WTC11 (cell line): ENCODE measurements around the gene SLC6A1. TPM values are rescaled to one million over a fixed set of nuclear protein-coding genes. Genes with fewer than 3 reads are reported as not detected.

Experiments
- ATAC-seq: fragments of 200-7000 bp; cut with Tn5 transposase; 2 replicates; pipeline ENCODE4 v1.10.0; 2021; ENCODE audit warnings: mild to moderate bottlenecking, moderate library complexity
- CTCF ChIA-PET: fragments of 300-600 bp; sonication (Branson Sonifier 250); formaldehyde crosslinking; loops from one replicate; lab custom pipeline; 2021; ENCODE audit warnings: antibody characterized with exemption; lab: Charles Lee
- POLR2A ChIA-PET: fragments of 350-600 bp; sonication (Branson Sonifier 250); formaldehyde crosslinking; loops from one replicate; lab custom pipeline; 2021; ENCODE audit warnings: antibody characterized with exemption; lab: Charles Lee
- DNase-seq: peaks from one replicate; pipeline ENCODE4 v3.0.0; 2021; ENCODE audit warnings: low spot score
- H3K27ac Mint-ChIP-seq: 2 replicates; pipeline ENCODE4 v1.8.0; 2021; ENCODE audit warnings: mixed read lengths
- H3K27me3 Mint-ChIP-seq: 2 replicates; pipeline ENCODE4 v1.8.0; 2021; ENCODE audit warnings: low read depth, mild to moderate bottlenecking, moderate library complexity, mixed read lengths
- H3K36me3 Mint-ChIP-seq: 2 replicates; pipeline ENCODE4 v1.8.0; 2021; ENCODE audit warnings: mixed read lengths
- H3K4me1 Mint-ChIP-seq: 2 replicates; pipeline ENCODE4 v1.8.0; 2022; ENCODE audit warnings: mixed read lengths
- H3K4me3 Mint-ChIP-seq: 2 replicates; pipeline ENCODE4 v1.8.0; 2021; ENCODE audit warnings: mild to moderate bottlenecking, moderate library complexity, mixed read lengths
- H3K9me3 Mint-ChIP-seq: 2 replicates; pipeline ENCODE4 v1.8.0; 2021; ENCODE audit warnings: mixed read lengths
- ATF2 ChIP-seq: sonication (generic); formaldehyde crosslinking; IDR thresholded peaks from 2 replicates; pipeline ENCODE4 v1.8.1; 2022; ENCODE audit warnings: low read depth, missing genetic modification reagents, borderline replicate concordance
- E2F4 ChIP-seq: sonication (generic); formaldehyde crosslinking; IDR thresholded peaks from 2 replicates; pipeline ENCODE4 v1.8.1; 2022; ENCODE audit warnings: low read depth, mild to moderate bottlenecking, moderate library complexity, missing genetic modification reagents, borderline replicate concordance
- E2F5 ChIP-seq: sonication (generic); formaldehyde crosslinking; IDR thresholded peaks from 2 replicates; pipeline ENCODE4 v1.8.1; 2022; ENCODE audit warnings: mild to moderate bottlenecking, moderate library complexity, missing genetic modification reagents
- GRHL2 ChIP-seq: fragments of 250-450 bp; sonication (Bioruptor Pico); IDR thresholded peaks from 2 replicates; pipeline ENCODE4 v1.8.0; 2022; ENCODE audit warnings: mild to moderate bottlenecking, moderate library complexity; ENCODE audit not compliant: insufficient replicate concordance, severe bottlenecking
- IRF1 ChIP-seq: sonication (generic); formaldehyde crosslinking; IDR thresholded peaks from 2 replicates; pipeline ENCODE4 v1.8.0; 2023; ENCODE audit warnings: missing genetic modification reagents
- IRF2 ChIP-seq: sonication (generic); formaldehyde crosslinking; IDR thresholded peaks from 2 replicates; pipeline ENCODE4 v1.8.0; 2022; ENCODE audit warnings: low read depth, missing genetic modification reagents, borderline replicate concordance
- NFE2L1 ChIP-seq: sonication (generic); formaldehyde crosslinking; IDR thresholded peaks from 2 replicates; pipeline ENCODE4 v1.8.1; 2023; ENCODE audit warnings: missing genetic modification reagents
- RORB ChIP-seq: fragments of 250-450 bp; sonication (Bioruptor Pico); IDR thresholded peaks from 2 replicates; pipeline ENCODE4 v1.9.0; 2021; ENCODE audit warnings: mild to moderate bottlenecking
- SOX15 ChIP-seq: fragments of 250-450 bp; sonication (Bioruptor Pico); IDR thresholded peaks from 2 replicates; pipeline ENCODE4 v1.9.0; 2021; ENCODE audit warnings: mild to moderate bottlenecking
- SP1 ChIP-seq: sonication (generic); formaldehyde crosslinking; conservative IDR thresholded peaks from 2 replicates; pipeline ENCODE4 v1.8.1; 2022; ENCODE audit warnings: missing genetic modification reagents
- ZNF232 ChIP-seq: sonication (generic); formaldehyde crosslinking; IDR thresholded peaks from 2 replicates; pipeline ENCODE4 v1.8.0; 2022; ENCODE audit warnings: mild to moderate bottlenecking, missing genetic modification reagents
- ZNF263 ChIP-seq: sonication (generic); formaldehyde crosslinking; IDR thresholded peaks from 2 replicates; pipeline ENCODE4 v1.8.1; 2022; ENCODE audit warnings: low read depth, mild to moderate bottlenecking, moderate library complexity, missing genetic modification reagents
- total RNA-seq: library from RNA; stranded (reverse); gene quantifications from 3 replicates; pipeline ENCODE4 v1.2.3, GENCODE V29; 2021
- TF ChIP-seq, protein P1 (sequence below): fragments of 250-450 bp; sonication (Bioruptor Pico); IDR thresholded peaks from 2 replicates; pipeline ENCODE4 v1.9.0; 2021; ENCODE audit warnings: mild to moderate bottlenecking, borderline replicate concordance
- TF ChIP-seq, protein P2 (sequence below): fragments of 250-450 bp; sonication (Bioruptor Pico); IDR thresholded peaks from 2 replicates; pipeline ENCODE4 v1.9.0; 2021; ENCODE audit warnings: mild to moderate bottlenecking
- TF ChIP-seq, protein P3 (sequence below): sonication (generic); formaldehyde crosslinking; IDR thresholded peaks from 2 replicates; pipeline ENCODE4 v1.8.1; 2023; ENCODE audit warnings: mild to moderate bottlenecking, missing genetic modification reagents, moderate library complexity
- TF ChIP-seq, protein P4 (sequence below): fragments of 200-600 bp; IDR thresholded peaks from 2 replicates; pipeline ENCODE4 v1.8.0; 2022; ENCODE audit warnings: antibody characterized with exemption
- TF ChIP-seq, protein P5 (sequence below): sonication (generic); formaldehyde crosslinking; IDR thresholded peaks from 2 replicates; pipeline ENCODE4 v1.8.1; 2023; ENCODE audit warnings: mild to moderate bottlenecking, missing genetic modification reagents, moderate library complexity

The SLC6A1 gene
- total RNA-seq, 1 experiment from 2014 or later, result 0.72 TPM

GRCh38 chr3:10981031-10981430, 11.5 kb upstream of the SLC6A1 start (continued):
- TF ChIP-seq, protein P1, sequence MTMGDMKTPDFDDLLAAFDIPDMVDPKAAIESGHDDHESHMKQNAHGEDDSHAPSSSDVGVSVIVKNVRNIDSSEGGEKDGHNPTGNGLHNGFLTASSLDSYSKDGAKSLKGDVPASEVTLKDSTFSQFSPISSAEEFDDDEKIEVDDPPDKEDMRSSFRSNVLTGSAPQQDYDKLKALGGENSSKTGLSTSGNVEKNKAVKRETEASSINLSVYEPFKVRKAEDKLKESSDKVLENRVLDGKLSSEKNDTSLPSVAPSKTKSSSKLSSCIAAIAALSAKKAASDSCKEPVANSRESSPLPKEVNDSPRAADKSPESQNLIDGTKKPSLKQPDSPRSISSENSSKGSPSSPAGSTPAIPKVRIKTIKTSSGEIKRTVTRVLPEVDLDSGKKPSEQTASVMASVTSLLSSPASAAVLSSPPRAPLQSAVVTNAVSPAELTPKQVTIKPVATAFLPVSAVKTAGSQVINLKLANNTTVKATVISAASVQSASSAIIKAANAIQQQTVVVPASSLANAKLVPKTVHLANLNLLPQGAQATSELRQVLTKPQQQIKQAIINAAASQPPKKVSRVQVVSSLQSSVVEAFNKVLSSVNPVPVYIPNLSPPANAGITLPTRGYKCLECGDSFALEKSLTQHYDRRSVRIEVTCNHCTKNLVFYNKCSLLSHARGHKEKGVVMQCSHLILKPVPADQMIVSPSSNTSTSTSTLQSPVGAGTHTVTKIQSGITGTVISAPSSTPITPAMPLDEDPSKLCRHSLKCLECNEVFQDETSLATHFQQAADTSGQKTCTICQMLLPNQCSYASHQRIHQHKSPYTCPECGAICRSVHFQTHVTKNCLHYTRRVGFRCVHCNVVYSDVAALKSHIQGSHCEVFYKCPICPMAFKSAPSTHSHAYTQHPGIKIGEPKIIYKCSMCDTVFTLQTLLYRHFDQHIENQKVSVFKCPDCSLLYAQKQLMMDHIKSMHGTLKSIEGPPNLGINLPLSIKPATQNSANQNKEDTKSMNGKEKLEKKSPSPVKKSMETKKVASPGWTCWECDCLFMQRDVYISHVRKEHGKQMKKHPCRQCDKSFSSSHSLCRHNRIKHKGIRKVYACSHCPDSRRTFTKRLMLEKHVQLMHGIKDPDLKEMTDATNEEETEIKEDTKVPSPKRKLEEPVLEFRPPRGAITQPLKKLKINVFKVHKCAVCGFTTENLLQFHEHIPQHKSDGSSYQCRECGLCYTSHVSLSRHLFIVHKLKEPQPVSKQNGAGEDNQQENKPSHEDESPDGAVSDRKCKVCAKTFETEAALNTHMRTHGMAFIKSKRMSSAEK (CRISPR knock-in tag), result no peak
- TF ChIP-seq E2F4, result no peak
- TF ChIP-seq E2F5 (CRISPR knock-in tag), result no peak
- no peak for TF ChIP-seq NFE2L1

DNA sequence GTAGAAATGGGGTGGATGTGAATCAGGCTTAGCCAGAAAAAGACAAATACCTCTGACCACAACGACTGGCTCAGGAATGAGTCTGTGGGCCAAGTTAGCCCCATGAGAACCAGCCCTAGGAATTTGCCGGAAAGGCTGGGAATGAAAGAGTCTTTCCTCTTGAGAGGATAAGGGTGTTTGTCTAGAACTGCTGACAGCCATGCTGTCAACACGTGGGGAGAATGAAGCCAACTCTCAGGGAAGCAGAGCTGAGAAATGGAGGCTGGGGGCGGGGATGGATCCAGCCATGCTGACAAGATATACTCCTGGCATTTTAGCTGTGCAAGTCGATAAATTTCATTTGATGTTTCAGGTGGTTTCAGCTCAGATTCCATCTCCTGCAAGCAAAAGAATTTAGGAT, 10.6 kb upstream of the SLC6A1 start:
- H3K4me1 Mint-ChIP-seq, result peaks cover 32% of the 10 kb centered on the region
- peaks cover 26% of the 10 kb centered on the region for H3K27me3 Mint-ChIP-seq
- POLR2A ChIA-PET, result no interaction called here
- no peak for DNase-seq
- H3K27ac Mint-ChIP-seq, result no peak overlapping the region
- H3K9me3 Mint-ChIP-seq, result peaks cover under 1% of the 10 kb centered on the region; the same call in 1 of the 2 replicates
- TF ChIP-seq, protein P1 (CRISPR knock-in tag), result no peak
- TF ChIP-seq RORB (CRISPR knock-in tag), result no peak
- no peak for TF ChIP-seq IRF1 (CRISPR knock-in tag)
- no peak for TF ChIP-seq ATF2 (CRISPR knock-in tag)
- TF ChIP-seq, protein P2, sequence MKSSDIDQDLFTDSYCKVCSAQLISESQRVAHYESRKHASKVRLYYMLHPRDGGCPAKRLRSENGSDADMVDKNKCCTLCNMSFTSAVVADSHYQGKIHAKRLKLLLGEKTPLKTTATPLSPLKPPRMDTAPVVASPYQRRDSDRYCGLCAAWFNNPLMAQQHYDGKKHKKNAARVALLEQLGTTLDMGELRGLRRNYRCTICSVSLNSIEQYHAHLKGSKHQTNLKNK (CRISPR knock-in tag), result no peak
- TF ChIP-seq, protein P3, sequence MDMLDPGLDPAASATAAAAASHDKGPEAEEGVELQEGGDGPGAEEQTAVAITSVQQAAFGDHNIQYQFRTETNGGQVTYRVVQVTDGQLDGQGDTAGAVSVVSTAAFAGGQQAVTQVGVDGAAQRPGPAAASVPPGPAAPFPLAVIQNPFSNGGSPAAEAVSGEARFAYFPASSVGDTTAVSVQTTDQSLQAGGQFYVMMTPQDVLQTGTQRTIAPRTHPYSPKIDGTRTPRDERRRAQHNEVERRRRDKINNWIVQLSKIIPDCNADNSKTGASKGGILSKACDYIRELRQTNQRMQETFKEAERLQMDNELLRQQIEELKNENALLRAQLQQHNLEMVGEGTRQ (CRISPR knock-in tag), result no peak
- TF ChIP-seq, protein P4, sequence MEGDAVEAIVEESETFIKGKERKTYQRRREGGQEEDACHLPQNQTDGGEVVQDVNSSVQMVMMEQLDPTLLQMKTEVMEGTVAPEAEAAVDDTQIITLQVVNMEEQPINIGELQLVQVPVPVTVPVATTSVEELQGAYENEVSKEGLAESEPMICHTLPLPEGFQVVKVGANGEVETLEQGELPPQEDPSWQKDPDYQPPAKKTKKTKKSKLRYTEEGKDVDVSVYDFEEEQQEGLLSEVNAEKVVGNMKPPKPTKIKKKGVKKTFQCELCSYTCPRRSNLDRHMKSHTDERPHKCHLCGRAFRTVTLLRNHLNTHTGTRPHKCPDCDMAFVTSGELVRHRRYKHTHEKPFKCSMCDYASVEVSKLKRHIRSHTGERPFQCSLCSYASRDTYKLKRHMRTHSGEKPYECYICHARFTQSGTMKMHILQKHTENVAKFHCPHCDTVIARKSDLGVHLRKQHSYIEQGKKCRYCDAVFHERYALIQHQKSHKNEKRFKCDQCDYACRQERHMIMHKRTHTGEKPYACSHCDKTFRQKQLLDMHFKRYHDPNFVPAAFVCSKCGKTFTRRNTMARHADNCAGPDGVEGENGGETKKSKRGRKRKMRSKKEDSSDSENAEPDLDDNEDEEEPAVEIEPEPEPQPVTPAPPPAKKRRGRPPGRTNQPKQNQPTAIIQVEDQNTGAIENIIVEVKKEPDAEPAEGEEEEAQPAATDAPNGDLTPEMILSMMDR, result no peak
- TF ChIP-seq GRHL2 (CRISPR knock-in tag), result no peak
- TF ChIP-seq SP1 (CRISPR knock-in tag), result no peak
- TF ChIP-seq ZNF232 (CRISPR knock-in tag), result no peak
- no peak for TF ChIP-seq ZNF263
- TF ChIP-seq, protein P5, sequence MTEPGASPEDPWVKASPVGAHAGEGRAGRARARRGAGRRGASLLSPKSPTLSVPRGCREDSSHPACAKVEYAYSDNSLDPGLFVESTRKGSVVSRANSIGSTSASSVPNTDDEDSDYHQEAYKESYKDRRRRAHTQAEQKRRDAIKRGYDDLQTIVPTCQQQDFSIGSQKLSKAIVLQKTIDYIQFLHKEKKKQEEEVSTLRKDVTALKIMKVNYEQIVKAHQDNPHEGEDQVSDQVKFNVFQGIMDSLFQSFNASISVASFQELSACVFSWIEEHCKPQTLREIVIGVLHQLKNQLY, result no peak
- no peak for TF ChIP-seq IRF2 (CRISPR knock-in tag)
- TF ChIP-seq SOX15 (CRISPR knock-in tag), result no peak
- H3K36me3 Mint-ChIP-seq, result no peaks in the 10 kb centered on the region
- H3K4me3 Mint-ChIP-seq, result no peak overlapping the region
- CTCF ChIA-PET, result interaction anchor here (1.4 to 2.1 kb wide), 6 partner anchors 28 to 80 kb away, joined by 3 to 12 read pairs (median 8); no protein-coding TSS in a partner anchor
- ATAC-seq, result no peak
